Vagina (tissue), 2 donors: ENCODE measurements around the gene AURKAIP1. TPM values are rescaled to one million over a fixed set of nuclear protein-coding genes. Genes with fewer than 3 reads are reported as not detected.

Source experiments
- DNase-seq, 2 donors: peaks; one replicate each; pipeline ENCODE4 v3.0.0-alpha.2; 2017; ENCODE audit errors: extremely low spot score in 2 of 2
- H3K27ac ChIP-seq: fragments of 200-600 bp; sonication (generic); one replicate; pipeline ENCODE4 v1.5.1; 2019
- H3K27me3 ChIP-seq: fragments of 200-600 bp; sonication (generic); one replicate; pipeline ENCODE4 v1.5.1; 2019
- H3K36me3 ChIP-seq, 2 donors: fragments of 200-600 bp; sonication (generic); one replicate each; pipeline ENCODE4 v1.5.1; 2017 to 2019
- H3K4me1 ChIP-seq: fragments of 200-600 bp; sonication (generic); one replicate; pipeline ENCODE4 v1.5.1; 2019
- H3K4me3 ChIP-seq, 2 donors: fragments of 200-600 bp; sonication (generic); 1 replicate in 1 of 2; 2 replicates in 1 of 2; pipeline ENCODE4 v1.5.1; 2016 to 2019
- H3K9me3 ChIP-seq: fragments of 200-600 bp; sonication (generic); one replicate; pipeline ENCODE4 v1.5.1; 2019
- CTCF ChIP-seq, 3 experiments: fragments of 450-650 bp in 2 of 3; fragments of 200-600 bp in 1 of 3; sonication (generic) in 1 of 3; IDR thresholded peaks; one replicate each; pipeline ENCODE4 v1.5.1; 2017 to 2019; ENCODE audit warnings: antibody characterized with exemption in 3 of 3, mild to moderate bottlenecking in 2 of 3, moderate library complexity in 2 of 3
- POLR2A ChIP-seq, 2 donors: fragments of 450-650 bp; IDR thresholded peaks; one replicate each; pipeline ENCODE4 v1.6.1; 2017; ENCODE audit warnings: antibody characterized with exemption in 2 of 2, mild to moderate bottlenecking in 2 of 2, moderate library complexity in 2 of 2
- POLR2AphosphoS5 ChIP-seq, 2 donors: sonication (generic); formaldehyde crosslinking; IDR thresholded peaks; one replicate each; pipeline ENCODE4 v1.9.0; 2017; ENCODE audit warnings: antibody characterized with exemption in 2 of 2, mild to moderate bottlenecking in 2 of 2, low read depth in 1 of 2; ENCODE audit not compliant: insufficient read depth in 1 of 2
- intact Hi-C: fragments of 100-400 bp; cut with DNase I; formaldehyde crosslinking; loops from one replicate; pipeline ENCODE4 v1.15.1; 2023
- total RNA-seq: library from RNA; depleted of rRNA; stranded (reverse); fragments of >200 nt; gene quantifications from one replicate; pipeline ENCODE4 v1.2.3, GENCODE V29; 2016

AURKAIP1 gene
- total RNA-seq, 1 donor from 2014 or later, result 94.5 TPM

DNA sequence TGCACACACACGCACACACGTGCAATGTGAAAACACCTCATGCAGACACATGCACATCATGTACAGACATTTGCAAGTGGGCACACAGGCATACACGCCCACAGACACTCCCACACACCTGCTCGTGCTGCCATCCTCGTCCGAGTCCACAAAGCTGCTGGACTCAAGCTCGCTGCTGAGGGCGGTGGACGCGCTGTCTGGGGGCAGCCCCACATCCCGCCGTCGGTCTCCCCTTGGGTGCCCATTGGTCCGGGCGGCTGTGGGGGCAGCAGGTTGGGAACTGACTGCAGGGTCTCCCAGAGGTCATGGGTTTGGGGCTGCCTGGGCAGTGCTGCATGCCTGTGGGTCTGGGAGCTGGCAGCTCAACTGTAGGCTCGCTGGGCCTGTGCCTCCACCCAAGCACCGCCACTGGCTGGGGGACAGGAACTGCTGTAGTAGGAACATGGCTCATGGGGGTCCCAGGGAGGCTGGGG lies 33.4 kb downstream of the AURKAIP1 start:
- no peak for TF ChIP-seq POLR2AphosphoS5 (IDR thresholded peaks at IDR 0.05; ENCODE audit: insufficient read depth in 1 of 2, low read depth in 1 of 2)
- TF ChIP-seq POLR2A (IDR thresholded peaks at IDR 0.05), result no peak
- no peak for TF ChIP-seq CTCF (IDR thresholded peaks at IDR 0.05)
- H3K27ac ChIP-seq, result no peak overlapping the region
- no peak for DNase-seq
- H3K4me3 ChIP-seq, result no peak overlapping the region
- H3K27me3 ChIP-seq, result no peaks in the 10 kb centered on the region
- H3K36me3 ChIP-seq, result peaks cover 0 to 33% of the 10 kb centered on the region in 2 donors
- H3K9me3 ChIP-seq, result no peaks in the 10 kb centered on the region
- H3K4me1 ChIP-seq, result peaks cover 32% of the 10 kb centered on the region
- intact Hi-C loops, result no loop called here

GRCh38 chr1:1340791-1341548 lies 34.0 kb downstream of the AURKAIP1 start:
- Histone ChIP-seq H3K4me1 (peaks cover 26% of the 10 kb centered on the region), H3K9me3 (no peaks in the 10 kb centered on the region), H3K27ac (no peak overlapping the region), H3K36me3 (peaks cover 0 to 33% of the 10 kb centered on the region in 2 donors), H3K27me3 (no peaks in the 10 kb centered on the region), H3K4me3 (no peak overlapping the region)
- no peak for DNase-seq
- intact Hi-C loops, result no loop called here
- TF ChIP-seq POLR2A (IDR thresholded peaks at IDR 0.05) (no peak), CTCF (IDR thresholded peaks at IDR 0.05) (no peak), POLR2AphosphoS5 (IDR thresholded peaks at IDR 0.05; ENCODE audit: insufficient read depth in 1 of 2, low read depth in 1 of 2) (no peak)

DNA sequence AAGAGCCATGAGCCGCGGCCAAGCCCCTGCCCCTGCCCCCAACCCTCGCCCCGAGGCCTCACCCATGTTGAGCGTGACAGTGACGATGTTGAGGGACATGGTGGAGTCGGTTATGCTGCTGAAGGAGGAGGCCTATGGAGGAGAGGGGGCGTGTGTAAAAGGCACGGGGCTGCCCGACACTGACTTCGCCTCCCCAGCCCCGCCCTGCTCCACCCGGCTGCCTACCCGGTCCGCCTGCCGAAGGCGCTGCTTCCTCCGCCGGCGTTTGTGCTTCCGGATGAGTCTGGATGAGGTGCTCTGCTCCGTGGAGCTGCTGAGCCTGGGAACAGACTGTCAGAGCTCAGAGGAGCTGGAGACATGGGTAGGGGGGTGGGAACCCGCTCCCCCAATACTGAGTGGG lies 34.8 kb downstream of the AURKAIP1 start:
- Histone ChIP-seq H3K36me3 (peaks cover 0 to 33% of the 10 kb centered on the region in 2 donors), H3K27ac (no peak overlapping the region), H3K4me3 (no peak overlapping the region), H3K27me3 (no peaks in the 10 kb centered on the region), H3K9me3 (no peaks in the 10 kb centered on the region), H3K4me1 (peaks cover 18% of the 10 kb centered on the region)
- intact Hi-C loops, result no loop called here
- no peak for TF ChIP-seq POLR2AphosphoS5 (IDR thresholded peaks at IDR 0.05; ENCODE audit: insufficient read depth in 1 of 2, low read depth in 1 of 2)
- TF ChIP-seq POLR2A (IDR thresholded peaks at IDR 0.05), result no peak
- TF ChIP-seq CTCF (IDR thresholded peaks at IDR 0.05), result no peak
- no peak for DNase-seq

GRCh38 chr1:1338278-1338677 lies 36.7 kb downstream of the AURKAIP1 start:
- intact Hi-C loops, result no loop called here
- Histone ChIP-seq H3K27me3 (no peaks in the 10 kb centered on the region), H3K4me3 (no peak overlapping the region), H3K36me3 (peaks cover 0 to 33% of the 10 kb centered on the region in 2 donors), H3K4me1 (peaks cover 8% of the 10 kb centered on the region), H3K9me3 (no peaks in the 10 kb centered on the region), H3K27ac (no peak overlapping the region)
- no peak for DNase-seq
- TF ChIP-seq CTCF (IDR thresholded peaks at IDR 0.05) (no peak), POLR2A (IDR thresholded peaks at IDR 0.05) (no peak), POLR2AphosphoS5 (IDR thresholded peaks at IDR 0.05; ENCODE audit: insufficient read depth in 1 of 2, low read depth in 1 of 2) (no peak)

GRCh38 chr1:1337793-1338147 lies 37.2 kb downstream of the AURKAIP1 start:
- Histone ChIP-seq H3K4me3 (no peak overlapping the region), H3K36me3 (peaks cover 0 to 33% of the 10 kb centered on the region in 2 donors), H3K27me3 (no peaks in the 10 kb centered on the region), H3K27ac (no peak overlapping the region), H3K9me3 (no peaks in the 10 kb centered on the region), H3K4me1 (peaks cover 13% of the 10 kb centered on the region)
- TF ChIP-seq CTCF (IDR thresholded peaks at IDR 0.05) (no peak), POLR2A (IDR thresholded peaks at IDR 0.05) (no peak), POLR2AphosphoS5 (IDR thresholded peaks at IDR 0.05; ENCODE audit: insufficient read depth in 1 of 2, low read depth in 1 of 2) (no peak)
- intact Hi-C loops, result no loop called here
- no peak for DNase-seq
